Measurements from ENCODE around the gene STARD7. TPM values are rescaled to one million over a fixed set of nuclear protein-coding genes. Genes with fewer than 3 reads are reported as not detected.

The STARD7 gene
- total and polyA plus RNA-seq, 2 donors (not counting 1 experiment from before 2014, with no cell fraction given): 35.1 to 133 TPM

- no peak for ATAC-seq (ENCODE audit: low read depth)
- Histone ChIP-seq H3K4me1 (ENCODE audit: control insufficient read depth in 2 of 2, insufficient read depth in 2 of 2, low read length in 2 of 2) (peaks cover 23 to 29% of the 10 kb centered on the region in 2 donors), H3K79me2 (ENCODE audit: control insufficient read depth, insufficient read depth, low read length) (peaks cover 3% of the 10 kb centered on the region), H4K20me1 (ENCODE audit: control insufficient read depth, insufficient read depth, low read length, poor library complexity, severe bottlenecking) (no peaks in the 10 kb centered on the region), H3K27ac (ENCODE audit: low read length in 2 of 2) (no peak overlapping the region), H3K9ac (ENCODE audit: low read length) (no peak overlapping the region), H3K27me3 (replicated peaks in 1 of 4; ENCODE audit: control extremely low read depth in 1 of 4, control insufficient read depth in 3 of 4, insufficient read depth in 4 of 4, low read length in 3 of 4) (no peaks in the 10 kb centered on the region), H3K9me3 (ENCODE audit: control extremely low read depth in 1 of 3, control insufficient read depth in 2 of 3, insufficient read depth in 1 of 3, low read length in 2 of 3) (no peaks in the 10 kb centered on the region), H2AFZ (ENCODE audit: insufficient read depth, low read depth, low read length, poor library complexity, severe bottlenecking) (no peak overlapping the region), H3K36me3 (replicated peaks in 1 of 2; ENCODE audit: control extremely low read depth in 1 of 2, control insufficient read depth in 1 of 2, extremely low read depth in 1 of 2, insufficient read depth in 2 of 2, low read length in 1 of 2) (peaks cover 0 to 3% of the 10 kb centered on the region in 2 experiments), H3K4me2 (replicated peaks; ENCODE audit: low read depth, low read length, poor library complexity, severe bottlenecking) (no peak overlapping the region), H3K4me3 (ENCODE audit: control extremely low read depth in 1 of 5, extremely low read depth in 1 of 5, insufficient read depth in 1 of 5, low read depth in 2 of 5, low read length in 4 of 5) (no peak overlapping the region)
- intact Hi-C loops (cut with micrococcal nuclease): no loop called here
- Mint-ChIP-seq H3K4me1 (peaks cover 28% of the 10 kb centered on the region), H3K27me3 (no peaks in the 10 kb centered on the region), H3K9me3 (ENCODE audit: insufficient read depth) (no peaks in the 10 kb centered on the region), H3K27ac (no peak overlapping the region), H3K4me3 (no peak overlapping the region)
- CTCF ChIA-PET: interaction anchor here (0.9 to 1.0 kb wide), 2 partner anchors 21 to 101 kb away, joined by 3 read pairs; no protein-coding TSS in a partner anchor
- DNase-seq: no peak
- WGBS (ENCODE audit: insufficient coverage): 94% methylated on average over 7 of the region's 9 CpGs
- POLR2A ChIA-PET: interaction anchor here (0.8 to 2.4 kb wide), 2 partner anchors 25 to 31 kb away, joined by 3 to 13 read pairs; partner anchors contain the start of gene STARD7
- TF ChIP-seq EZH2 (IDR thresholded peaks at IDR 0.05; ENCODE audit: borderline replicate concordance, insufficient read depth, low read depth, low read length, poor library complexity, severe bottlenecking) (no peak), CTCF (IDR thresholded peaks at IDR 0.05) (no peak)
Measured at GRCh38 chr2:96239745-96240264, 31.2 kb upstream of the STARD7 start.

- Mint-ChIP-seq H3K27me3 (no peaks in the 10 kb centered on the region), H3K4me1 (peaks cover 31% of the 10 kb centered on the region), H3K27ac (no peak overlapping the region), H3K4me3 (no peak overlapping the region), H3K9me3 (ENCODE audit: insufficient read depth) (no peaks in the 10 kb centered on the region)
- H4K20me1 ChIP-seq (ENCODE audit: control insufficient read depth, insufficient read depth, low read length, poor library complexity, severe bottlenecking): no peaks in the 10 kb centered on the region
- H3K4me3 ChIP-seq (ENCODE audit: control extremely low read depth in 1 of 5, extremely low read depth in 1 of 5, insufficient read depth in 1 of 5, low read depth in 2 of 5, low read length in 4 of 5): no peak overlapping the region
- no peaks in the 10 kb centered on the region for H3K27me3 ChIP-seq (replicated peaks in 1 of 4; ENCODE audit: control extremely low read depth in 1 of 4, control insufficient read depth in 3 of 4, insufficient read depth in 4 of 4, low read length in 3 of 4)
- no peak overlapping the region for H2AFZ ChIP-seq (ENCODE audit: insufficient read depth, low read depth, low read length, poor library complexity, severe bottlenecking)
- ATAC-seq (ENCODE audit: low read depth) (no peak), DNase-seq (no peak)
- WGBS (ENCODE audit: insufficient coverage): no CpG with 5 or more reads among the region's 3 CpGs
- peaks cover 0 to 3% of the 10 kb centered on the region in 2 experiments for H3K36me3 ChIP-seq (replicated peaks in 1 of 2; ENCODE audit: control extremely low read depth in 1 of 2, control insufficient read depth in 1 of 2, extremely low read depth in 1 of 2, insufficient read depth in 2 of 2, low read length in 1 of 2)
- no peak overlapping the region for H3K9ac ChIP-seq (ENCODE audit: low read length)
- H3K27ac ChIP-seq (ENCODE audit: low read length in 2 of 2): no peak overlapping the region
- H3K4me1 ChIP-seq (ENCODE audit: control insufficient read depth in 2 of 2, insufficient read depth in 2 of 2, low read length in 2 of 2): peaks cover 28 to 34% of the 10 kb centered on the region in 2 donors
- no peak overlapping the region for H3K4me2 ChIP-seq (replicated peaks; ENCODE audit: low read depth, low read length, poor library complexity, severe bottlenecking)
- intact Hi-C loops (cut with micrococcal nuclease): no loop called here
- no peaks in the 10 kb centered on the region for H3K9me3 ChIP-seq (ENCODE audit: control extremely low read depth in 1 of 3, control insufficient read depth in 2 of 3, insufficient read depth in 1 of 3, low read length in 2 of 3)
- H3K79me2 ChIP-seq (ENCODE audit: control insufficient read depth, insufficient read depth, low read length): peaks cover 3% of the 10 kb centered on the region
- ChIA-PET CTCF (interaction anchor here (0.9 kb wide), 1 partner anchor 100 kb away, joined by 3 read pairs; no protein-coding TSS in a partner anchor), POLR2A (interaction anchor here (0.8 kb wide), 1 partner anchor 26 kb away, joined by 3 read pairs; no protein-coding TSS in a partner anchor)
- TF ChIP-seq CTCF (IDR thresholded peaks at IDR 0.05): no peak
- TF ChIP-seq EZH2 (IDR thresholded peaks at IDR 0.05; ENCODE audit: borderline replicate concordance, insufficient read depth, low read depth, low read length, poor library complexity, severe bottlenecking): no peak
Measured at GRCh38 chr2:96239091-96239490, 30.5 kb upstream of the STARD7 start.

Measured in B cell (primary cell).